ENCODE data around the gene SLX4.

DNA sequence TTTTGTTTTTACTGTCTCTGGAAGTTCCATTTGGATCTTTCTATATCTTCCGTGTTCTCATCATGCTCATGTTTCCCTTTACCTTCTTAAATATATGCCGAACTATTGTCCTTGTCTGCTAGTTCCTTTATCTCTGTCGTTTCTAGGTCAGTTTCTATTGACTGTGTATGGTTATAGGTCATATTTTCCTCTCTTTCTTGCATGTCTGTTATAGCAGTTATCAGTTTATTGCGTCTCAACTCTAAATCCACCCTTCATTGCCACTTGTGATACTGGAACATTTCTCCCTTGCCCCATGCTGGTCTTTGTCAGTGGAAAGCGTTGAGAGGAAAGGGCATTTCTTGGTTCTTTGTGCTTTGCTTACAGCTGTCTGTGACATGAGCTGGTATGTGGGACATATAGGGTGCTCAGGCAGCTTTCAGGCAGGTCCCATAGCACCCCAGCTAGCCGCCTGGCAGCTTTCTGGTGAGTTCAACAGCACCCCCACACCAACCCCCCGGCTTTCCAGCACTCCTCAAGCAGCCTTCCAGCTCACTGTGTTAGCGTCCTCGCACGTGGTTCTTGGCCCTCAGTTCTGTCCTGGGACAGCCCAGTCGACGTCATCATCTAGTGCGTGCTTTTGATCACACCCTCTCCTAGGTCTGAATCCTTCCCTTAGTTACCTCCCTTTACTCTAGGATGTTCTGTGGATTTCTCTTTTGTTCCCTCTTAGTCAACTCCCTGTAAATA, 27.7 kb upstream of the SLX4 start:
- TF ChIP-seq, protein P1, sequence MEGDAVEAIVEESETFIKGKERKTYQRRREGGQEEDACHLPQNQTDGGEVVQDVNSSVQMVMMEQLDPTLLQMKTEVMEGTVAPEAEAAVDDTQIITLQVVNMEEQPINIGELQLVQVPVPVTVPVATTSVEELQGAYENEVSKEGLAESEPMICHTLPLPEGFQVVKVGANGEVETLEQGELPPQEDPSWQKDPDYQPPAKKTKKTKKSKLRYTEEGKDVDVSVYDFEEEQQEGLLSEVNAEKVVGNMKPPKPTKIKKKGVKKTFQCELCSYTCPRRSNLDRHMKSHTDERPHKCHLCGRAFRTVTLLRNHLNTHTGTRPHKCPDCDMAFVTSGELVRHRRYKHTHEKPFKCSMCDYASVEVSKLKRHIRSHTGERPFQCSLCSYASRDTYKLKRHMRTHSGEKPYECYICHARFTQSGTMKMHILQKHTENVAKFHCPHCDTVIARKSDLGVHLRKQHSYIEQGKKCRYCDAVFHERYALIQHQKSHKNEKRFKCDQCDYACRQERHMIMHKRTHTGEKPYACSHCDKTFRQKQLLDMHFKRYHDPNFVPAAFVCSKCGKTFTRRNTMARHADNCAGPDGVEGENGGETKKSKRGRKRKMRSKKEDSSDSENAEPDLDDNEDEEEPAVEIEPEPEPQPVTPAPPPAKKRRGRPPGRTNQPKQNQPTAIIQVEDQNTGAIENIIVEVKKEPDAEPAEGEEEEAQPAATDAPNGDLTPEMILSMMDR (IDR thresholded peaks at IDR 0.05), result no peak
- no peak for TF ChIP-seq EZH2 (IDR thresholded peaks at IDR 0.05; ENCODE audit: borderline replicate concordance, insufficient read depth, low read depth, low read length, poor library complexity, severe bottlenecking)
